Epithelial cell of proximal tubule (primary cell): ENCODE results near the gene ACTR1A. TPM values are rescaled to one million over a fixed set of nuclear protein-coding genes. Genes with fewer than 3 reads are reported as not detected.
"Not testable (repeated sequence)": the region's sequence is repeated elsewhere in the genome, so short reads cannot be mapped to it uniquely, and the experiment has no call there.

Source experiments
- DNase-seq: peaks from one replicate; pipeline ENCODE4 v3.0.0-alpha.2; 2011; ENCODE audit warnings: low read depth
- H3K4me3 ChIP-seq: 2 replicates; pipeline ENCODE4 v1.5.1; 2011; ENCODE audit warnings: low read depth, mild to moderate bottlenecking, low read length
- total RNA-seq: library from RNA; depleted of rRNA; stranded (reverse); fragments of >200 nt; gene quantifications from 2 replicates; pipeline ENCODE4 v1.2.3, GENCODE V29; 2015
- TF ChIP-seq, protein P1 (sequence below): conservative IDR thresholded peaks from 2 replicates; pipeline ENCODE4 v1.5.1; 2012; ENCODE audit warnings: low read depth, mild to moderate bottlenecking, low read length

Gene ACTR1A
- total RNA-seq, 1 donor from 2014 or later, result 129 TPM

DNA sequence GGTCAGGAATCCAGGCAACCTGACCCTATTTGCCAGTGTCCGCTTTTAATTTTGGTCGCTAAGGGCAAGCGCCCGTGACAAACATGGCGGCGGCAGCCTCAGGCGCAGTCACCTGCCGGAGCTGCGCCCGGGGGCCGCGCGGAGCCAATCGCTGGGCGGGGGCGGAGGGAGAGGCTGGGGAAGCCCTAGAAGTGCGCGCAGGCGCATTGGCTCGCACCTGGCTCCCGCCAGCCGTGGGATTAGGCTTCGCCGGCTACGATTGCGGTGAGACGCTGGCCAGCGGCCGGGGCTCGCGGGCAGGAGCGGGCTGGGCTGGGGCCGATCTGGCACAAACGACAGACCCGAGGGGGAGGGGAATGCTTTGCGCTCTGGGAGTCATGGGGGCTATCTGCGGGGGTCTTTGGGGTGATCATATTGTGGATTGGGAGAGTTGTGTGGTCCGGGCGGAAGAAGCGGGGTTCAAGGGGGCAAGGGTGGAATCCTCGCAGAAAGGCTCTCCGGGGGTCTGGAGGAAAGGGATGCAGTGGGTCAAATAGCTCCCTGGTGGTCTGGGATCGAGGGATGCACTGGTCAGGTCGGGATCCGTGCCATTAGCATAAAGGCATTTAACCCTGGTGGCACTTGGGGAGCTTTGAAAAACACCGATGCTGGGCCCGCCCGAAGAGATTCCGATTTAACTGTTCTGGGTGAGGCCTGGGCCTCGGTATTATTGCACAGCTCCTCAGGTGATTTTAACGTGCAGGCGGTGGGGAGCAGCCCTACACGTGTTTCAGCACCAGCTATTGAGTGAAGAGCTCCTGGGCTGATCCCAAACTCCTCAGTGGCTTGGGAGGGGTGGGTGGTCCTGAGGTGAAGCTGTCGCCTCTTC, 41.1 kb downstream of the ACTR1A start:
- H3K4me3 ChIP-seq, result peak overlapping the region; percentile 66
- no peak for DNase-seq
- TF ChIP-seq, protein P1, sequence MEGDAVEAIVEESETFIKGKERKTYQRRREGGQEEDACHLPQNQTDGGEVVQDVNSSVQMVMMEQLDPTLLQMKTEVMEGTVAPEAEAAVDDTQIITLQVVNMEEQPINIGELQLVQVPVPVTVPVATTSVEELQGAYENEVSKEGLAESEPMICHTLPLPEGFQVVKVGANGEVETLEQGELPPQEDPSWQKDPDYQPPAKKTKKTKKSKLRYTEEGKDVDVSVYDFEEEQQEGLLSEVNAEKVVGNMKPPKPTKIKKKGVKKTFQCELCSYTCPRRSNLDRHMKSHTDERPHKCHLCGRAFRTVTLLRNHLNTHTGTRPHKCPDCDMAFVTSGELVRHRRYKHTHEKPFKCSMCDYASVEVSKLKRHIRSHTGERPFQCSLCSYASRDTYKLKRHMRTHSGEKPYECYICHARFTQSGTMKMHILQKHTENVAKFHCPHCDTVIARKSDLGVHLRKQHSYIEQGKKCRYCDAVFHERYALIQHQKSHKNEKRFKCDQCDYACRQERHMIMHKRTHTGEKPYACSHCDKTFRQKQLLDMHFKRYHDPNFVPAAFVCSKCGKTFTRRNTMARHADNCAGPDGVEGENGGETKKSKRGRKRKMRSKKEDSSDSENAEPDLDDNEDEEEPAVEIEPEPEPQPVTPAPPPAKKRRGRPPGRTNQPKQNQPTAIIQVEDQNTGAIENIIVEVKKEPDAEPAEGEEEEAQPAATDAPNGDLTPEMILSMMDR, result no peak

DNA sequence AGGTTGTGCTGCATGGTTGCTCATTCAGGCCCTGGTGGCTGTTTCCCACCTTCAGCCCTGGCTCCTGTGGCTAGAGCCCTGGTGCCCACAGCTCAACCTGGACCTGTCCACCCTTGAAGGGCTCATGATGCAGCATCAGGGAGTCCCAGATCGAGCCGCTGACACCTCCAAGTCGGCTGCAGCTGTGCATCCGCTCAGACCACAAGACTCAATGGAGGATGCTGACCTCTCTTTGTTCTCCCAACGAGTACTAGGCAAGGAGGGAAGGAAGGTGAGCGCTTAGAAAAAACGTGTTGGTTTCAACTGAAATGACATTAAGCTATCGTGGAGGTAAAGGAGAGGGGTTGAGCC, 41.7 kb downstream of the ACTR1A start:
- no peak for DNase-seq
- peak overlapping the region; percentile 66 for H3K4me3 ChIP-seq
- TF ChIP-seq, protein P1, result no peak

DNA sequence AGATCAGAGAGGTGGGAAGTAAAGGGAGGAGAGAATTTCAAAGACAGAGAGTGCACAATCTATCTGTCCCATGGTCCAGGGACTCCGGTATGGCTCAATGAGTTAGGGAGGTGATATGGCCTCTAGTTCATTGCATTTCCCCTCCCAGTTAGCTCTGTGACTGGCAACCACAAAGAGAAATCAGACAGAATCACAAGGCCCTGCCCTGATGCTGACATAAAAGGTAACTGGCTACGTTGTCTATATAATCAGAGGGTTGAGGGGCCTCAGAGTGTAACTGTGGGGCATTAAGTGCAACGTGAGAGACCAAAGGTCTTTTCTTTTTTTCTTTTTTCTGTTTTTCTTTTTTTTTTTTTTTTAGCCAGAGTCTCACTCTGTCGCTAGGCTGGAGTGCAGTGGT, 43.9 kb downstream of the ACTR1A start:
- TF ChIP-seq, protein P1, result no peak
- DNase-seq, result no peak
- no peak overlapping the region for H3K4me3 ChIP-seq

DNA sequence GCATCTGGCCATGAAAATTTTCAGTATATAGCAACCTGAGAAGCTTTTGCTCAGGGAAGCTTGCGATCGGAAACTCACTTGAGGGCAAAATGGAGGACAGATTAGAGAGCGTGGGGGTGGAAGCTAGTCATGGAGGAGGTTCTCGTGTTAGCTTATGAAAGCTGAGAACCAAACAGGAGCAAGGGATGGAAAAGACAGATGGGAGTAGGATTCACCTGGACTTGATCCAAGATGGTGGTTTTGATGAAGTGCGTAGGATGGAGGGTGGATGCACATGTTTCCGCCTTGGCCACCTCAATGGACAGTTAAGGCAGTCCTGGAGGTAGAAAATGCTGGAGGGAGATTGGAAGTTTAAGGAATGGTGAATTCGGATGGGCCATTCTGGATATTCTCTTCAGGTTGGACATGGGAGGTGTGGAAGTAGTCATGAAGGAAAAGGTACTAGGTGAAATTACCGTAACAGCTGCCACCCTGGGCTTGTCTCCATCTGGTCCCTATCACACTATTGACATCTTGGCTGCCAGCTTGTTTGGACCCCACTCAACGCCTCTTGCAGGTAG, 44.8 kb downstream of the ACTR1A start:
- no peak for DNase-seq
- TF ChIP-seq, protein P1, result no peak
- no peak overlapping the region for H3K4me3 ChIP-seq

DNA sequence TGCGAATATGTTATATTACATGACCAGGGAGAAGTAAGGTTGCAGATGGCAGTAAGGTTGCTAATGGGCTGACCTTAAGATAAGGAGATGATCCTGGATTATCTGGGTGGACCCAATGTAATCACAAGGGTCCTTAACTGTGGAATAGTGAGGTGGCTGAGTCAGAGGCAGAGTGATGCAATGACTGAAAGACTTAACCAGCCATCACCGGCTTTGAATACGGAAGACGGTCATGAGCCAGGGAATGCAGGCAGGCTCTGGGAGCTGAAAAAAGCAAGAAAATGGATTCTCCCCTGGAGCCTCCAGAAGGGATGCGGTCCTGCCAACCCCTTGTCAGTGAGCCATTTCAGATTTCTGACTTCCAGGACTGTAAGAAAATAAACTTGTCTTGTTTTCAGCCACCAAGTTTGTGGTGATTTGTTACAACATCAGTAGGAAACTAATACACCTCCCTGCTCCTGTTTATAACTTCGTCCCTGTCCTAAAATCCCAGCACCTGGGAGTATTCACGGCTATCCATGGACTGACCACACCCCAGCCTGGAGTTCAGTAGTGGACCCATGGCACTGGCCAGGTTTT, 46.5 kb downstream of the ACTR1A start:
- peak; percentile 67 for DNase-seq

DNA sequence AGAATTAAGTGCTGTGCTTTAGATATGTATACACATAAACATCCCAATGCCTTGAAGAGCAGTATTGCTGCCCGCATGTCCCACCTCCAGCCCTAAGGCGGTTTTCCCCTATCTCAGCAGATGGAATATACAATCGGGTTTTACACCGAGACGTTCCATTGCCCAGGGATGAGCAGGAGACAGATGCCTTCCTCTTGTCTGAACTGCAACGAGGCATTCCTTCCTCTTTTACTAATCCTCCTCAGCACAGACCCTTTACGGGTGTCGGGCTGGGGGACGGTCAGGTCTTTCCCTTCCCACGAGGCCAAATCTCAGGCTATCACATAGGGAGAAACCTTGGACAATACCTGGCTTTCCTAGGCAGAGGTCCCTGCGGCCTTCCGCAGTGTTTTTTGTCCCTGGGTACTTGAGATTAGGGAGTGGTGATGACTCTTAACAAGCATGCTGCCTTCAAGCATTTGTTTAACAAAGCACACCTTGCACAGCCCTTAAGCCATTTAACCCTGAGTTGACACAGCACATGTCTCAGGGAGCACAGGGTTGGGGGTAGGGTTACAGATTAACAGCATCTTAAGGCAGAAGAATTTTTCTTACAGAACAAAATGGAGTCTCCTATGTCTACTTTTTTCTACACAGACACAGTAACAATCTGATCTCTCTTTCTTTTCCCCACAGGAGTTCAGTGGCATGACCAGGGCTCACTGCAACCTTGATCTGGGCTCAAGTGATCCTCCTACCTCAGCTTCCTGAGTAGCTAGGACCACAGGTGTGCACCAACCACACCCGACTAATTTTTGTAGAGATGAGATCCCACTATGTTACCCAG, 47.6 kb downstream of the ACTR1A start:
- not testable (repeated sequence) for DNase-seq, H3K4me3 ChIP-seq

More for the DNA sequence above, 46.5 kb downstream of the ACTR1A start:
- TF ChIP-seq, protein P1, result no peak
- no peak overlapping the region for H3K4me3 ChIP-seq

DNA sequence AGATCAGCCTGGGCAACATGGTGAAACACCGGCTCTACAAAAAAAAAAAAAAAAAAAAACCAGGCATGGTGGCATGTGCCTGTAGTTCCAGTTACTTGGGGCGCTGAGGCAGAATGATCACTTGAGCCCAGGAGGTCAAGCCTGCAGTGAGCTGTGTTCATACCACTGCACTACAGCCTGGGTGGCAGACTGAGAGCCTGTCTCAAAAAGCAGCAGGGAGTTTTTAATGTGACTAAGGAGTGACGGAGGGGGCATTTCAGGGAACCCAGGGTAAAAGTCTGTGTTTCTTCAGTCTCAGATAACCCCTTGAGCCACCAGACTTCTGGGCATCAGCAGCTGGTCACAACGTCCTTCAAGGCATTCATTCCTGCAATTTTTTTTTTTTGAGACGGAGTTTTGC, 49.0 kb downstream of the ACTR1A start:
- TF ChIP-seq, protein P1, result no peak
- H3K4me3 ChIP-seq, result no peak overlapping the region
- DNase-seq, result no peak
